ENCODE data around the gene CACNA1C. TPM values are rescaled to one million over a fixed set of nuclear protein-coding genes. Genes with fewer than 3 reads are reported as not detected.

CACNA1C gene
- total and polyA plus RNA-seq, 2 of the 4 experiments (the other 2 are of a cell fraction) = 1.6 to 2.6 TPM

DNA sequence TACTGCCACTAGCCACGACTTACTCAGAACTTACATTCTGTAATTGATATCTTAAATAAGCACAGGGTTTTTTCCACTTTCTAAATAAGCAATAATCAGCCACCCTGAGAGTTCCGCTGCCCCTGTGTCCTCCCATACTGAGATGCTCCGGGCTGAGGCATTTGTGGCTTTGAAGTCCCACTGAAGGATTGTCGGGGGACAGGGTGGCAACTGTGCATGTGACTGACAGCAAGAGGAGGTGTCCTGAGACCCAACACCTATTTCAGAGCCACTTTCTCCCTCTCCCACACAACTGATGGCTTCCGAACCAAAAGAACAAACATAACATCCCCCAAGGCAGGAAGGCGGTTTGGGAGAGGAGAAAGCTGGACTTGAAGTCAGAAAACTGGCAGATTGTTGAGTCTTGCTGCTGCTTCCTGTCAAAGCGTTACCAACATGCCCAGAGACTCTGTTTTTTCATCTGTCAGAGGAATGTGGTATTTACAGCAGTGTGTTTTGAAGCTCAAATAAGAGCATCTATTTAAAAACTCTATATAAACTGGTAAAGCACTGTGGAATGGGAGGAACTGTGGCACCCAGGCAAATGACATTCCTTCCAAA lies 584.1 kb downstream of the CACNA1C start:
- Histone ChIP-seq H2AK5ac (ENCODE audit: low read depth, low read length) (peak overlapping the region; percentile 10; the same call in 1 of the 2 replicates), H3K4ac (ENCODE audit: low read depth, low read length) (peak overlapping the region; percentile 66; the same call in 1 of the 2 replicates), H3K23ac (ENCODE audit: low read depth, low read length) (peak overlapping the region; percentile 72; the same call in 1 of the 2 replicates), H3K79me1 (ENCODE audit: low read depth in 1 of 2, low read length in 2 of 2) (no peaks in the 10 kb centered on the region), H2BK15ac (ENCODE audit: low read depth, low read length) (0 out of 3 replicates have a peak overlapping the region, but pooled peaks have one; percentile 20), H4K20me1 (ENCODE audit: insufficient read depth, low read length) (no peaks in the 10 kb centered on the region), H3K14ac (replicated peaks; ENCODE audit: low read depth, low read length) (peak overlapping the region; percentile 70), H3K4me2 (ENCODE audit: low read depth, low read length) (no peak overlapping the region), H2BK5ac (ENCODE audit: low read depth, low read length, poor library complexity, severe bottlenecking) (peak overlapping the region; percentile 50), H3K18ac (ENCODE audit: low read depth, low read length) (peak overlapping the region; percentile 40; the same call in 1 of the 2 replicates), H3K36me3 (ENCODE audit: control insufficient read depth, insufficient read depth, low read length) (peaks cover 5% of the 10 kb centered on the region; the same call in 1 of the 2 replicates), H3K27ac (ENCODE audit: insufficient read depth, low read length) (peak overlapping the region; percentile 34), H2AK9ac (replicated peaks; ENCODE audit: low read depth, low read length, poor library complexity) (peak overlapping the region; percentile 39), H3K4me1 (ENCODE audit: control insufficient read depth, insufficient read depth, low read length) (peaks cover 17% of the 10 kb centered on the region), H3K4me3 (ENCODE audit: insufficient read depth, low read depth, low read length) (no peak overlapping the region), H3K27me3 (ENCODE audit: control insufficient read depth, insufficient read depth, low read length) (no peaks in the 10 kb centered on the region), H4K91ac (ENCODE audit: insufficient read depth, low read depth, low read length) (peak overlapping the region; percentile 24; the same call in 1 of the 2 replicates), H3K9me3 (ENCODE audit: control insufficient read depth, insufficient read depth, low read length) (peaks cover 4% of the 10 kb centered on the region), H4K5ac (ENCODE audit: low read depth, low read length) (no peak overlapping the region), H2BK120ac (ENCODE audit: low read depth, low read length) (peak overlapping the region; percentile 14; the same call in 1 of the 2 replicates), H3K56ac (ENCODE audit: extremely low read depth, insufficient read depth, low read length) (no peak overlapping the region), H3K9me1 (ENCODE audit: insufficient read depth, low read length) (peaks cover 26% of the 10 kb centered on the region), H3K9ac (ENCODE audit: low read depth, low read length) (no peak overlapping the region), H2AFZ (replicated peaks; ENCODE audit: low read length, poor library complexity) (peak overlapping the region; percentile 59), H2BK20ac (ENCODE audit: low read depth, low read length) (peak overlapping the region; percentile 23), H4K8ac (ENCODE audit: low read depth in 2 of 2, low read length in 2 of 2) (peak overlapping the region in 1 of 2 experiments; percentile 23; a peak in 1 of 4 replicates)
- TF ChIP-seq NFE2L2 (IDR thresholded peaks at IDR 0.05; ENCODE audit: low read depth, low read length) (no peak), BHLHE40 (IDR thresholded peaks at IDR 0.05; ENCODE audit: low read depth, low read length) (no peak), RAD21 (IDR thresholded peaks at IDR 0.05; ENCODE audit: low read length) (no peak), MAFK (IDR thresholded peaks at IDR 0.05; ENCODE audit: low read depth, low read length) (no peak)
- TF ChIP-seq, protein P1, sequence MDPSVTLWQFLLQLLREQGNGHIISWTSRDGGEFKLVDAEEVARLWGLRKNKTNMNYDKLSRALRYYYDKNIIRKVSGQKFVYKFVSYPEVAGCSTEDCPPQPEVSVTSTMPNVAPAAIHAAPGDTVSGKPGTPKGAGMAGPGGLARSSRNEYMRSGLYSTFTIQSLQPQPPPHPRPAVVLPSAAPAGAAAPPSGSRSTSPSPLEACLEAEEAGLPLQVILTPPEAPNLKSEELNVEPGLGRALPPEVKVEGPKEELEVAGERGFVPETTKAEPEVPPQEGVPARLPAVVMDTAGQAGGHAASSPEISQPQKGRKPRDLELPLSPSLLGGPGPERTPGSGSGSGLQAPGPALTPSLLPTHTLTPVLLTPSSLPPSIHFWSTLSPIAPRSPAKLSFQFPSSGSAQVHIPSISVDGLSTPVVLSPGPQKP (IDR thresholded peaks at IDR 0.05; ENCODE audit: borderline replicate concordance, low read depth, low read length) = no peak
- intact Hi-C loops (cut with micrococcal nuclease) (no loop called here), in situ Hi-C loops (cut with MboI; ENCODE audit: low sequenced_read_pairs) (no loop called here), dilution Hi-C loops (cut with HindIII; ENCODE audit: low sequenced_read_pairs, unreplicated experiment) (no loop called here)
- WGBS, 2 experiments (ENCODE audit: extremely low coverage in 2 of 2, insufficient read length in 1 of 2) = no CpG with 5 or more reads among the region's 7 CpGs
- BruUV-seq (replicated peaks) = no TSS peak
- ATAC-seq (ENCODE audit: low read depth) (no peak), DNase-seq (no peak)
- CTCF ChIA-PET = interaction anchor here (0.5 to 0.6 kb wide), 2 partner anchors 10 to 628 kb away, joined by 3 read pairs; no protein-coding TSS in a partner anchor
- POLR2A ChIA-PET (ENCODE audit: unreplicated experiment) = no interaction called here

Data from IMR-90 (cell line).